Subcutaneous abdominal adipose tissue (tissue), 5 donors: ENCODE data around the gene OR3A3.
"Not testable (repeated sequence)": the region's sequence is repeated elsewhere in the genome, so short reads cannot be mapped to it uniquely, and the experiment has no call there.

ENCODE experiments used
- H3K27ac ChIP-seq: one replicate; pipeline ENCODE4 v1.7.0; 2013; ENCODE audit warnings: low read depth, mild to moderate bottlenecking, inconsistent platforms, low read length, moderate library complexity
- H3K27me3 ChIP-seq, 5 donors: one replicate each; pipeline ENCODE4 v1.7.0; 2013; ENCODE audit warnings: low read length in 5 of 5, inconsistent platforms in 1 of 5; ENCODE audit not compliant: control insufficient read depth in 5 of 5, insufficient read depth in 4 of 5
- H3K36me3 ChIP-seq, 5 donors: one replicate each; pipeline ENCODE4 v1.7.0; 2013; ENCODE audit warnings: low read length in 5 of 5; ENCODE audit not compliant: control insufficient read depth in 5 of 5, insufficient read depth in 5 of 5
- H3K4me1 ChIP-seq, 5 donors: one replicate each; pipeline ENCODE4 v1.7.0; 2013; ENCODE audit warnings: low read length in 5 of 5, mild to moderate bottlenecking in 3 of 5, moderate library complexity in 1 of 5; ENCODE audit not compliant: control insufficient read depth in 5 of 5, insufficient read depth in 5 of 5
- H3K4me3 ChIP-seq, 5 donors: one replicate each; pipeline ENCODE4 v1.7.0; 2013; ENCODE audit warnings: low read length in 5 of 5, low read depth in 1 of 5
- H3K9ac ChIP-seq, 5 donors: one replicate each; pipeline ENCODE4 v1.7.0; 2013; ENCODE audit warnings: low read length in 5 of 5, mild to moderate bottlenecking in 4 of 5, moderate library complexity in 3 of 5
- H3K9me3 ChIP-seq, 5 donors: one replicate each; pipeline ENCODE4 v1.7.0; 2013; ENCODE audit warnings: low read length in 5 of 5; ENCODE audit not compliant: control insufficient read depth in 5 of 5
- donor health status: healthy.
- donor health status: healthy.
- donor health status: healthy.
- donor health status: healthy.
- donor health status: healthy.

OR3A3 gene

DNA sequence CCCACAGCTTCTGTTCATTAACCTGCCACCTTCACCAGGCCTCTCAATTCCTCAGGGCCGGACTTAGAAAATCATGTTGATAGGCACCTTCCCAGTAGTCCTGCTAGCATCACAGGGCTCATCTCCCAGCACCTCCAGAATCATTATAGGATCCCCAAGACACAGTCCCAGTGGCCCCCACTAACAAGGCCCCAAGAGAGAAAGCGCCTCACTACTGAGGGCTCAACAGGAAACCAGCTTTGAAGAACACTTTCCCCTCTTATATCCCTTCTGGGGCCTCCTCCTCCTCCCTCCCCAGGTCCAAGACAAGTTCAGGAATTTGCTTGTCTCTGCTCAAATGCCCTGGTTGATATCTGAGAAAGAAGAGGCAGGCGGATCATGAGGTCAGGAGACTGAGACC lies at the start of gene OR3A3:
TSS of gene OR3A3 (plus strand) at position 301 of the 400 bp plus-strand sequence.
- peaks cover 3 to 17% (median 9%) of the 10 kb centered on the region in 5 donors for H3K9me3 ChIP-seq
- H3K4me3 ChIP-seq = no peak within 1 kb of the TSS
- no peak within 1 kb of the TSS for H3K9ac ChIP-seq
- no peaks in the 10 kb centered on the region for H3K4me1 ChIP-seq
- no peak within 1 kb of the TSS for H3K27ac ChIP-seq
- no peaks in the 10 kb centered on the region for H3K27me3 ChIP-seq
- no peaks in the 10 kb centered on the region for H3K36me3 ChIP-seq

DNA sequence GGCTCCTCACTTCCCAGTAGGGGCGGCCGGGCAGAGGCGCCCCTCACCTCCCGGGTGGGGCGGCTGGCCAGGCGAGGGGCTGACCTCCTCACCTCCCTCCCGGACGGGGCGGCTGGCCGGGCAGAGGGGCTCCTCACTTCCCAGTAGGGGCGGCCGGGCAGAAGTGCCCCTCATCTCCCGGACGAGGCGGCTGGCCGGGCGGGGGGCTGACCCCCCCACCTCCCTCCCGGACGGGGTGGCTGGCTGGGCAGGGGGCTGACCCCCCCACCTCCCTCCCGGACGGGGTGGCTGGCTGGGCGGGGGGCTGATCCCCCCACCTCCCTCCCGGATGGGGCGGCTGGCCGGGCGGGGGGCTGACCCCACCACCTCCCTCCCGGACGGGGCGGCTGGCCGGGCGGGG lies 40.0 kb upstream of the OR3A3 start:
- not testable (repeated sequence) for H3K4me1 ChIP-seq, H3K36me3 ChIP-seq, H3K27me3 ChIP-seq, H3K9me3 ChIP-seq, H3K9ac ChIP-seq, H3K4me3 ChIP-seq, H3K27ac ChIP-seq

DNA sequence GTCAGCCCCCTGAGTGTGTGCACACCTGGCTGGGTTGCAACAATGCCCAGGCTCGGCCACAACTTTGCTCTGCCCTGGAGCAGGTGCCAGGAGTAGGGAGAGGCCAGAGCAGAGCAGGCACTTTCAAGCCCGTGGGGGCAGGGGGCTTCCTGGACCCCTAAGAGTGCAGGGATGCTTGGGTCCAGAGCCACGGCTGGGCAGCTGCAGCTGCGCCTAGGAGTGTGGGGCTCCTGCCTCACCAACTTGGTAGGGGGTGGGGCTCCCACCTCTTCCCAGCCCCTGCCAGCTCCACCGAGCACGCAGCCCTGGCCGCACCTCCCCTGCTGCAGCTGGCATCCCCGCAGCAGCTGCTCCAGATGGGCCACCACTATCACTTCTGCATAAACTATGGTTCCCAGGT lies 32.8 kb upstream of the OR3A3 start:
- Histone ChIP-seq H3K27me3 (peaks cover 0 to 12% (median 6%) of the 10 kb centered on the region in 5 donors), H3K4me1 (no peaks in the 10 kb centered on the region), H3K9ac (no peak overlapping the region), H3K36me3 (no peaks in the 10 kb centered on the region), H3K4me3 (no peak overlapping the region), H3K9me3 (peaks cover 0 to 7% (median 0%) of the 10 kb centered on the region in 5 donors), H3K27ac (no peak overlapping the region)

DNA sequence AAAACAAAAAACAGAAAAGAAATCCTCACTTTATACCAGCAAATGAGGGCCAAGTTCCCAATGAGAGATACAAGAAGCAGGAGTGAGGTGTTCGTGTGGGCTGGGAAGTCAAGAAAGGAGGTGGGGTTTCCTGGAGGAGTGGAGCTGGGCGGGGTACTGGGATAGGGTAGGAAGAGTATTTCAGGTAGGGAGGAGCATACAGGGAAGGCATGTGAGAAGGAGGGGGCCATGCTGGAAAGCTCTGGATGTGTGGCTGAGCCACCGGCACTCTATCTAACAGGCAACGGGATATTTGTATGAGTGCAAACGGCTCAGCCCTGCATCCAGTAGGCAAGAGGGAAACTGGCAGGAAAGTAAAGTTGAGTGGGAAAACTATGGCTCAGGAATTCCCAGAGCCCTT lies 29.2 kb upstream of the OR3A3 start:
- H3K27me3 ChIP-seq = peaks cover 0 to 24% (median 15%) of the 10 kb centered on the region in 5 donors
- no peak overlapping the region for H3K9ac ChIP-seq
- H3K4me3 ChIP-seq = no peak overlapping the region
- no peaks in the 10 kb centered on the region for H3K36me3 ChIP-seq
- peaks cover 0 to 8% (median 0%) of the 10 kb centered on the region in 5 donors for H3K4me1 ChIP-seq
- no peaks in the 10 kb centered on the region for H3K9me3 ChIP-seq
- no peak overlapping the region for H3K27ac ChIP-seq

DNA sequence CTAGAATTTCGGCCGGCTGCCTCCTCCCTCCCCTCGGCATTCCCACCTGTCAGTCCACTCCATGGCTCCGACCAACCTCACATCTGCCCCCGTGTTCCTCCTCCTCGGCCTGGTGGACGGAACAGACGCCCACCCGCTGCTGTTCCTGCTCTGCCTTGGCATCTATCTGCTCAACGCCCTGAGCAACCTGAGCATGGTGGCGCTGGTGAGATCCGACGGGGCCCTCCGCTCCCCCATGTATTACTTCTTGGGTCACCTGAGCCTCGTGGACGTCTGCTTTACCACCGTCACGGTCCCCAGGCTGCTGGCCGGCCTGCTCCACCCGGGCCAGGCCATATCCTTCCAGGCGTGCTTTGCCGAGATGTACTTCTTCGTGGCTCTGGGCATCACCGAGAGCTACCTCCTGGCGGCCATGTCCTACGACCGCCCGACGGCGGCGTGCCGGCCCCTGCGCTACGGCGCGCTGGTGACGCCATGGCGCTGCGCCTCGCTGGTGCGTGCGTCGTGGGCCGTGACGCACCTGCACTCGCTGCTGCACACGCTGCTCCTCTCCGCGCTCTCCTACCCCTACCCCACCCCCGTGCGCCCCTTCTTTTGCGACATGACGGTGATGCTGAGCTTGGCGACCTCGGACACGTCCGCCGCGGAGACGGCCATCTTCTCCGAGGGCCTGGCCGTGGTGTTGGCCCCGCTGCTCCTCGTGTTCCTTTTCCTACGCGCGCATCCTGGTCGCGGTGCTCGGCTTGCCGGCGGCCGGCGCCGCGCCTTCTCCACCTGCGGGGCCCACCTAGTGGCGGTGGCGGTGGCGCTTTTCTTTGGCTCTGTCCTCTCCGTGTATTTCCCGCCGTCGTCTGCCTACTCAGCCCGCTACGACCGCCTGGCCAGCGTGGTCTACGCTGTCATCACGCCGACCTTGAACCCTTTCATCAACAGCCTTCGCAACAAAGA lies 25.0 kb upstream of the OR3A3 start, which contains the start of gene OR3A2:
TSS of gene OR3A2 (minus strand) at position 440 of the 948 bp plus-strand sequence.
- Histone ChIP-seq H3K27ac (no peak within 1 kb of the TSS), H3K36me3 (no peaks in the 10 kb centered on the region), H3K9ac (no peak within 1 kb of the TSS), H3K27me3 (peaks cover 0 to 13% (median 8%) of the 10 kb centered on the region in 5 donors), H3K4me3 (peak within 1 kb of the TSS in 2 of 5 donors; percentile 10 to 47), H3K9me3 (peaks cover 0 to 2% (median 0%) of the 10 kb centered on the region in 5 donors), H3K4me1 (peaks cover 0 to 8% (median 0%) of the 10 kb centered on the region in 5 donors)

DNA sequence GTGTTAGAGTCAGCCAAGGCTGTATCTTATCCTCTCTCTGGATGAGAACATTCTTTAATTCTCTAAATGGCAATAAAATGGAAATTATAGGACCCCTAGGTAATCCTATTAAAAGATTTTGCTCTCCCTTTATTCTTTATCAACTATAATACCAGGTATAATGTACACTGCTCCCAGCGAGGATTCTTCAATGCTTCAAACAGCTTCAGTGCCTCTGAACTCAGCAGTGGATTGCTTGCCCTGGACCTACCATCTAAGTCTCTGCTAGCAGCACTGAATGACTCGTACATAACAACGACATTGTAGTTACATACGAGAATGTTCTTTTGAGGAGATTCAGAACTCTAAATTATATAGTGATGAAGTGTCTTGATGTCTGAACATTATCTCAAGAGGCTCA lies 21.4 kb upstream of the OR3A3 start:
- Histone ChIP-seq H3K9me3 (peaks cover 0 to 5% (median 2%) of the 10 kb centered on the region in 5 donors), H3K9ac (no peak overlapping the region), H3K4me1 (peaks cover 0 to 8% (median 0%) of the 10 kb centered on the region in 5 donors), H3K4me3 (no peak overlapping the region), H3K27me3 (peaks cover 4 to 13% (median 8%) of the 10 kb centered on the region in 5 donors), H3K36me3 (no peaks in the 10 kb centered on the region), H3K27ac (no peak overlapping the region)

DNA sequence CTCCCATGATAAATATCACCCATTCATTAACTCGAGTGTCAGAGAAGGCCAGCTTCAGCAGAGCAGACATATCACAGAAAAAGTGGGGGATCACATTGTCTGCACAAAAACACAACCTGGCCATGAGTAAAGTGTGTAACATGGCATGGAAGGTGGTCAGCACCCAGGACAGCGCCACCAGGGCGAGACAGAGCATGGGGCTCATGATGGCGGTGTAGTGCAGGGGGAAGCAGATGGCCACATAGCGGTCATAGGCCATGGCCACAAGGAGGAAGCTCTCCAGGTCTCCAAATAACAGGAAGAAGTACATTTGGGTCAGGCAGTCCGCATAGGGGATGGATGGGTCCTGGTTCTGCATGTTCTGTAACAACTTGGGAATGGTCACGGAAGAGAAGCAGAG lies 13.4 kb upstream of the OR3A3 start:
- H3K27ac ChIP-seq, H3K27me3 ChIP-seq, H3K4me1 ChIP-seq, H3K36me3 ChIP-seq, H3K4me3 ChIP-seq, H3K9ac ChIP-seq, H3K9me3 ChIP-seq: not testable (repeated sequence)

DNA sequence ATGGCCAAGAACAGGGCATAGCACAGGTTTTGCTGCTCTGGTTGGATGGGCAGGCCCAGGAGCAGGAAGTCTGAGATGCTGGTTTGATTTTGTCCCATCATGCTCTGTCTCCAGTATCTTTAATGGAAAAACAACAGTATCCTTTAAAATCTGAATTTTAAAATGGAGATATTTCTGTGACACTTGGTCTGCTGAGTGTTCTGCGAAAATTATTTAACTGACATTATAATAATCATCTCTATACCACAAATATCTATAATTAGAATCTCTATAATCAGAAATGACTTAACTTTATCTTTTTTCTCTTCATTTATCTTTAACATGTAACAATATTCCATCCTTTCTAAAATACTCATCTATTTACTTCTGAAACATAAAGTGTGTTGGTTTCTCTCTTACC lies 12.9 kb upstream of the OR3A3 start, which contains the start of gene OR1E1:
TSS of gene OR1E1 (minus strand) at position 101 of the 400 bp plus-strand sequence. CDS start at position 101, 0 bp downstream.
- H3K27ac ChIP-seq = no peak within 1 kb of the TSS
- no peak within 1 kb of the TSS for H3K9ac ChIP-seq
- H3K4me3 ChIP-seq = no peak within 1 kb of the TSS
- no peaks in the 10 kb centered on the region for H3K36me3 ChIP-seq
- H3K4me1 ChIP-seq = no peaks in the 10 kb centered on the region
- peaks cover 0 to 4% (median 0%) of the 10 kb centered on the region in 5 donors for H3K27me3 ChIP-seq
- H3K9me3 ChIP-seq = no peaks in the 10 kb centered on the region

DNA sequence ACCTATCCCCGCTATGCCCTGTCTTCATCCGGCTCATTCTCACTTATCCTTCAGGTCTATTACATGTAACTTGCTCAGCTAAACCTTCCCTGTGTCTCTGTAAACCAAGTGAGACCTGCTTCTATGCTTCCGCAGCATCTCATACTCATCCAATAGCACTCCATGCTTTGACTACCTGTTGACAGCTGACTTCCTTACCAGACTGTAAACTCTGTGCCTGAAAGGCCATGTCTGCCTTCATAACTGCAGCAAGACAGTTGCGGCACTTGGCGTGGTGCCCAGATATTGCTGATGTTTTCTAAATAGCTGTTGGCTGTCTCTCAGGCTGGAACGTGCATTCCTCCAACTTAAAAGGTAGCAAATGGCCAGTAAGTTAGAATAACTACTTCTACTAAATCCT lies 11.1 kb upstream of the OR3A3 start:
- H3K27ac ChIP-seq = no peak overlapping the region

DNA sequence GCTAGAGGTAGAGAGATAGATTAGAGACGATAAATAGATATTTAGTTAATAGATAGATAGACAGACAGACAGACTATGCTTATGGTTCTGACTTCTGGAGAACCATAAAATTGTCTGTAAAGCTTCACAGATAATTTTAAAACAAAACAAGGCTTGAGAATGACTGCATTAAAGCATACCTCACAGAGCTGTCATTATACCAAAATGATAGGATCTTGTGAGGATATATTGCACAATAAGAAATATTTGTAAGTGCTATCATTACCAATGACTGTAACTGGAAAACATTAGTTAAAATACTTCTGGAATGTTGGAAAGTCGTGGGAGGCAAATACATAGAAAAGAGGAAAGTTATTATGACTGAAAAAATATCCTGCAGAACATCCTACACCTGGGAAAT lies 9.4 kb upstream of the OR3A3 start:
- Histone ChIP-seq H3K27me3 (no peaks in the 10 kb centered on the region), H3K9me3 (peaks cover 0 to 7% (median 5%) of the 10 kb centered on the region in 5 donors), H3K4me3 (no peak overlapping the region)

More for the DNA sequence above, 11.1 kb upstream of the OR3A3 start:
- H3K9me3 ChIP-seq = no peaks in the 10 kb centered on the region
- H3K4me1 ChIP-seq = no peaks in the 10 kb centered on the region
- H3K4me3 ChIP-seq = no peak overlapping the region
- H3K27me3 ChIP-seq = no peaks in the 10 kb centered on the region
- no peaks in the 10 kb centered on the region for H3K36me3 ChIP-seq
- no peak overlapping the region for H3K9ac ChIP-seq

More for the DNA sequence above, 9.4 kb upstream of the OR3A3 start:
- Histone ChIP-seq H3K27ac (no peak overlapping the region), H3K9ac (no peak overlapping the region), H3K36me3 (no peaks in the 10 kb centered on the region), H3K4me1 (no peaks in the 10 kb centered on the region)
